Motor neuron (in vitro differentiated cells): Measurements from ENCODE around the gene SPINK8. TPM values are rescaled to one million over a fixed set of nuclear protein-coding genes. Genes with fewer than 3 reads are reported as not detected.
A peak's percentile ranks its signal among the peaks of the same experiment; 100 is the strongest.
"Not testable (repeated sequence)": the region's sequence is repeated elsewhere in the genome, so short reads cannot be mapped to it uniquely, and the experiment has no call there.

Experiments used
- ATAC-seq, 8 experiments: fragments of 200-7000 bp; cut with Tn5 transposase; replicated peaks in 6 of 8; 2 replicates each; pipeline ENCODE4 v1.8.0; 2021; ENCODE audit warnings: mild to moderate bottlenecking in 8 of 8, moderate library complexity in 8 of 8
- H3K27ac ChIP-seq, 2 donors: fragments of 250-450 bp; sonication (Bioruptor Pico); 2 replicates each; pipeline ENCODE4 v1.9.0; 2021; ENCODE audit warnings: antibody characterized with exemption in 2 of 2, mild to moderate bottlenecking in 2 of 2, moderate library complexity in 1 of 2
- H3K4me1 ChIP-seq, 2 donors: fragments of 250-450 bp; sonication (Bioruptor Pico); replicated peaks in 1 of 2; 2 replicates each; pipeline ENCODE4 v1.6.1; 2021; ENCODE audit warnings: antibody characterized with exemption in 2 of 2, mild to moderate bottlenecking in 2 of 2, moderate library complexity in 1 of 2
- H3K4me3 ChIP-seq, 5 donors: fragments of 250-450 bp; sonication (Bioruptor Pico); 2 replicates each; pipeline ENCODE4 v1.9.0; 2021; ENCODE audit warnings: antibody characterized with exemption in 5 of 5, mild to moderate bottlenecking in 5 of 5, moderate library complexity in 4 of 5
- WGBS, 10 experiments: fragments of 450-650 bp; shearing (Covaris generic); methylation state at CpG; one replicate each; pipeline ENCODE4 v1.0.0; 2022; 5-methylcytosine and 5-hydroxymethylcytosine counted together
- in situ Hi-C, 9 experiments: fragments of 400-800 bp; cut with MboI; loops; one replicate each; pipeline ENCODE4 v1.15.0; 2021; ENCODE audit warnings: low sequenced_read_pairs in 9 of 9, low pct_unique_long_range_greater_than_20kb in 2 of 9; ENCODE audit not compliant: unreplicated experiment in 9 of 9
- total RNA-seq, 8 experiments: library from RNA; unstranded; fragments of 300-600 nt; gene quantifications; 2 replicates each; pipeline versions ENCODE4 v1.2.3 to v1.2.4, GENCODE V29; 2022

SPINK8 gene
- not detected for total RNA-seq

DNA sequence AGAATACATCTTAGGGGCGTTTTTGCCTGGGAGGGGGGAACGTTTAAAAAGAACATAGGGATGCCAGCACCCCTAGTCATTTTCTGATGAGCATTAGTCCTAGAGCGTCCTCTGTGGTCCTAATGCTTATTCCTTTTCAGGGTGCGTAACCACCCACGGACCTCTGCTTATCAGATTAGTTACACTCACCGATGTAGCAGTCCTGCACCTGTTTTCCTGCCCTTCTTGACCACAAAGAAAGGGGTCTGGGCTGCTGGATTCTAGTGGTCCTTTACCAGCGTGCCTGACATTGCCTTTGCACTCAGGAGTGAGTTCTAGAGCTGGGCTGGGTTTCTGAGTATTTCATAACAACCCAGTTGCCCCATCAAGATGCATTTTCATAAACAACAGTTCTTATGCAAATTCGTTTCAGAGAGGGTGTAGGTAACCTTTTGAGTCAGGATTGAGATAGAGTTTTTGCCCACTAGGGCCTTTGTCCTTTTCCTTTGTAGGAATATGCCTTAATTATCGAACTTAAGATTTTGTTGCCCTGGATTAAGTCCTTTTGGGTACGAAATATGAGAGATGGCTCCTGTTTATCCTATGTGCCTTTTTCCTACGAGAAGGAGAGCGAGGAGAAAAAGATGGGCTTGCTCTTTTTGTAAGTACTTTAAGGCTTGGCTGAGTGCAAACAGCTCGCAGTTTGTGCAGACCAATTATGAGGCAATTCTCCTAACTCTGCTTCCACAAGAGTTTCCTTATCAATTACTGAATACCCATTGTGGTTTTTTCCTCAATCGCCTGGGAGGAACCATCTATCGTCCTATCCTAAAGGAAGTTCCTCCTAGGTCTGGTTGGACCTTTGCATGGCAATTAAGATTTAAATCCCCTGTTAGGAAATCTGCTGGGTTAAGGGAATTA lies at the start of gene SPINK8:
SPINK8 (minus strand) TSS at position 316 of the 900 bp plus-strand sequence. CDS start 5,320 bp downstream, outside the sequence.
- H3K4me1 ChIP-seq, H3K27ac ChIP-seq, ATAC-seq, H3K4me3 ChIP-seq, in situ Hi-C loops: not testable (repeated sequence)
- WGBS, 10 experiments = 17 to 100% (median 71%) methylated on average over 1 to 14 of the region's 15 CpGs

- in situ Hi-C loops = no loop called here
- H3K4me3 ChIP-seq = no peak overlapping the region
- H3K27ac ChIP-seq = no peak overlapping the region
- peaks cover 5 to 6% of the 10 kb centered on the region in 2 donors for H3K4me1 ChIP-seq
- no peak for ATAC-seq
- 33 to 100% (median 71%) methylated on average over 1 to 3 of the region's 5 CpGs; no CpG with 5 or more reads in 4 of the 10 experiments for WGBS, 10 experiments
Measured at GRCh38 chr3:48372862-48373435, 39.5 kb upstream of the SPINK8 start.

DNA sequence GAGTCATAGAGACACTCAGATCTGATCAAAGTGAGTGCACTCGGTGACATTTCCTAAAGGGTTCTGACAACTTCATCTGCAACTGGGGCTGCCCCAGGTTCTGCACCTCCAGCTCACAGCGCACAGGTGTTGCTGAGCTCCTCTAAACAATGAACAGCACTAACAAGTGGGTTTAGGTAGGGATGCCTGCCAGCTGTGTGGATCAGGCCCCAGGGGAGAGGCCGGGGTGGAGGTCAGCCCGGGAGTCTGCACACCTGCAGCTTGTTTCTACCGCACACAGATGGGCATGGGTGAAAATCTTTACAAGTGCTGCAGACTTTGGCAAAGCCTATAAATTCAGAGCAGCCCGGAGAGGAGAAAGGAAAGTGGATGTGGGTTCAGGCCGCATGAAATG lies 38.9 kb upstream of the SPINK8 start:
- WGBS, 10 experiments = 67 to 100% (median 71%) methylated on average over 1 to 6 of the region's 7 CpGs; no CpG with 5 or more reads in 7 of the 10 experiments
- no peak for ATAC-seq
- Histone ChIP-seq H3K4me1 (peaks cover 5 to 6% of the 10 kb centered on the region in 2 donors), H3K27ac (no peak overlapping the region), H3K4me3 (no peak overlapping the region)
- in situ Hi-C loops = no loop called here

DNA sequence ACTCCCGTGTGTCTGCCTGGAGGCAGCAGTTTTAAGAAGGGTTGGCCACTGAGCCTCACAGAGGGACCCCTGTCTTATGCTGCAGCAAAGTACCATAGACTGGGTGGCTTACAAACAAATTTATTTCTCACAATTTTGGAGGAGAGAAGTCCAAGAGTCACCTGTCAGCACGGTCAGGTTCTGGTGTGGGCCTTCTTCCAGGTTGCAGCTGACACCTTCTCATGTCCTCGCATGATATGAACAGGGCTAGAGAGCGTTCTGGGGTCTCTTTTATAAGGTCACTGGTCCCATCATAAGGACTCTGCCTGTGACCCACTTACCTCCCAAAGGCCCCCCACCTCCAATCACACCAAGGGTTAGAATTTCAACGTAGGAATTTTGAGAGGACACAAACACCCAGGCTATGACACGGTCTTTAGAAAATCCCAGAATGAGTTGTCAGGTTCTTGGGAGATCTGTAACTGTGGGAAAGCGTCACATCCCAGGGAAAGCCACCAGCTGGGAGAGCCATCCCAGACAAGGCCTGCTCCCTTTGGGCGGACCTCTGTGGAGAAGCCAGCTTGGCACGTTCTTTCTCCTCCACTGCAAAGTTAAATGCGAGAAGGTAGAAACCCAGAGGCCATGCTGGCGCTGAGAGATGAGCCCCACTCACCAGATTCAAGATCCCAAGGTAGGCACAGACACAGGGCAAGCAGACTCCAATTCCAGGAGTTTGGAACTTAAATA lies 38.4 kb upstream of the SPINK8 start, which contains the start of gene FBXW12:
FBXW12 (plus strand) TSS at position 569 of the 726 bp plus-strand sequence. CDS start 549 bp downstream, outside the sequence.
- Histone ChIP-seq H3K4me1 (peaks cover 5 to 6% of the 10 kb centered on the region in 2 donors), H3K4me3 (no peak within 1 kb of the TSS), H3K27ac (no peak within 1 kb of the TSS)
- in situ Hi-C loops = no loop called here
- ATAC-seq = no peak
- WGBS, 10 experiments = 70 to 90% (median 82%) methylated on average over 2 to 7 of the region's 11 CpGs

- WGBS, 10 experiments = 33 to 100% (median 92%) methylated on average over 1 to 5 of the region's 7 CpGs; no CpG with 5 or more reads in 1 of the 10 experiments
- H3K27ac ChIP-seq = no peak overlapping the region
- H3K4me3 ChIP-seq = no peak overlapping the region
- ATAC-seq = no peak
- in situ Hi-C loops = no loop called here
- peaks cover 5 to 6% of the 10 kb centered on the region in 2 donors for H3K4me1 ChIP-seq
Measured at GRCh38 chr3:48370333-48370713, 36.9 kb upstream of the SPINK8 start.

DNA sequence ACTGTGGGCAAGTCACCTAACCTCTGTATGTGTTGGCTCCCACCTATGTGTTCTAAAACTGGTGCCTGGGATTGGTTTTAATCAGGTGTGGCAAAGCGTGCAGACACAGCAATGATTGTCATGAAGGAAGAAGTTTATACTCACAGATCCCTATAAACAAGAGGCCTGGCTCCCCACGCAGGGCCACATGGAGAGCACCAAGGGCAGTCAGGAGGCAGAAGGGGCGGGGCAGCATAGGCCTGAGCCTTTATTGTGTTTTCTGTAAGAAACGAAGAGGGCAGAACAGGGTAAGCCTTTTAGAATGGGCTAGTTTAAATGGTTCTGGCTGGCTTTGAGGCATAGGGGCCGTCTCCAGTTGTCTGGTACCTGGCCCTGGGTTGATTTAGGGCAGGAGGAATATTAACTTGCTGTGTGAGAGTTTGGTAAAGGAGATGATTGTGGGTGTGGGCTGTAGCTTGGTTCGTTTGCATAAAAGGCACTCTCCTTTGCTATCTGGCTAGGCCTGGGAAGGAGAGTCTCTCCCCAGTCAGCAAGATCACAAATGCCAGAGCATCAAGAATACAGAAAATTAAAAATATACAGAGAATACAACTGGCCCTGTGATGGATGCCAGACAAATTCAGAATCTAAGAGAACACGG lies 36.4 kb upstream of the SPINK8 start:
- Histone ChIP-seq H3K4me3 (no peak overlapping the region), H3K27ac (no peak overlapping the region), H3K4me1 (peaks cover 5 to 6% of the 10 kb centered on the region in 2 donors)
- 0 to 100% (median 50%) methylated on average over 1 to 5 of the region's 7 CpGs; no CpG with 5 or more reads in 2 of the 10 experiments for WGBS, 10 experiments
- in situ Hi-C loops = no loop called here
- peak; percentile 24 to 93 (median 78) for ATAC-seq

- no peak overlapping the region for H3K27ac ChIP-seq
- in situ Hi-C loops = no loop called here
- H3K4me1 ChIP-seq = peaks cover 5 to 6% of the 10 kb centered on the region in 2 donors
- H3K4me3 ChIP-seq = no peak overlapping the region
- peak; percentile 47 to 98 (median 76) for ATAC-seq
Measured at GRCh38 chr3:48367201-48367600, 33.7 kb upstream of the SPINK8 start.

DNA sequence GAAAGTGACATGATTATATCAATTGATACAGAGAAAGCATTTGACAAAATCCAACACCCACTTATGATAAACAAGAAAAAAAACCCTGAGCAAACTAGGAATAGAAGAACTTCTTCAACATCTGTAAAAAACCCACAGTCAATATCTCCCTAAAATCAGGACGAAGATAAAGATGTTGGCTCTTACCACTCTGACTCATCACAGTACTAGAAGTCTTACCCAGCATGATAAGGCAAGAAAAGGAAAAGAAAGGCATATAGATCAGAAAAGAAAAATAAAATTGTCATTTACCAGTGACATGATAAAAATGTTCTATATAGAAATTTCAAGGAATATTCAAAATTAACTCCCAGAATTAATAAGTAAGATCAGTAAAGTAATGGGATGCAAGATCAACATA lies 31.4 kb upstream of the SPINK8 start:
- Histone ChIP-seq H3K4me1 (peaks cover under 1 to 3% of the 10 kb centered on the region in 2 donors), H3K27ac (no peak overlapping the region), H3K4me3 (no peak overlapping the region)
- no peak for ATAC-seq
- 0 to 86% (median 47%) methylated on average over 1 of the region's 1 CpG; no CpG with 5 or more reads in 2 of the 10 experiments for WGBS, 10 experiments
- in situ Hi-C loops = no loop called here

DNA sequence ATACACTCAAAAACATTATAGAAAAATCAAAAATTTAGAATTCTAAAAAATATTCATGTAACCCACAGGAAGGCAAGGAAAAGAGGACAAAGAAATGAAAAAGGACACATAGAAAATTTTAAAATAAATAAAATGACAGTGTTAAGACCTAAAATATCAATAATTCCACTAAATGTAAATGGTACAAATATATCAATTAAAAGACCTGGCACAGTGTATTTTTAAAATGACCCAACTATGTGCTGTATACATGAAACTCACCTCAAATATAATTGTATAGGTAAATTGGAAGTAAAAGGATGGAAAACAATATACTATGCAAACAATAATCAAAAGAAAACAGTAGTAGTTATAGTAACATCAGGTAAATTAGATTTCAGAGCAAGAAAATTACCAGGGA lies 28.5 kb upstream of the SPINK8 start:
- no peaks in the 10 kb centered on the region for H3K4me1 ChIP-seq
- in situ Hi-C loops = no loop called here
- H3K27ac ChIP-seq = no peak overlapping the region
- no peak overlapping the region for H3K4me3 ChIP-seq
- ATAC-seq = no peak

DNA sequence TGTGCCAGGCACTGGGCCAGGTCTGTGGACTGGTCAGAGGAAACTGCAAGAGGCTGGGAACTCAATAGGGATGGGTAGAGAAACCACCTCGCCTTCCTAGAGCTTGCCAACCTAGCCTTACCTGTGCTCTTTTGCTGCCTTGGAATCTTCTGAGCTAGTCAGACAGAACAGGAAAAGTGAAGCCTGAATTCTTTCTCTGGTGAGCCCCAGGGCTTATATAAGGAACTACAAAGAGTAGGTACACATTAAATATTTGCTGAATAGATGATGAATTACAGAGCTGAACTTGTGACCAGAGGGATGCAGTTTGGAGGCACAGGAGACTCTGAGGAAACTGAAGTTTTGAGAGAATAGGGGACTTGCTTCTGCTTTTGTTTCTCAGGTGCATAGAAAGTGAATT lies 23.0 kb upstream of the SPINK8 start:
- Histone ChIP-seq H3K4me1 (no peaks in the 10 kb centered on the region), H3K27ac (no peak overlapping the region), H3K4me3 (no peak overlapping the region)
- 0 to 60% (median 17%) methylated on average over 1 of the region's 1 CpG; no CpG with 5 or more reads in 5 of the 10 experiments for WGBS, 10 experiments
- no peak for ATAC-seq
- in situ Hi-C loops = no loop called here

DNA sequence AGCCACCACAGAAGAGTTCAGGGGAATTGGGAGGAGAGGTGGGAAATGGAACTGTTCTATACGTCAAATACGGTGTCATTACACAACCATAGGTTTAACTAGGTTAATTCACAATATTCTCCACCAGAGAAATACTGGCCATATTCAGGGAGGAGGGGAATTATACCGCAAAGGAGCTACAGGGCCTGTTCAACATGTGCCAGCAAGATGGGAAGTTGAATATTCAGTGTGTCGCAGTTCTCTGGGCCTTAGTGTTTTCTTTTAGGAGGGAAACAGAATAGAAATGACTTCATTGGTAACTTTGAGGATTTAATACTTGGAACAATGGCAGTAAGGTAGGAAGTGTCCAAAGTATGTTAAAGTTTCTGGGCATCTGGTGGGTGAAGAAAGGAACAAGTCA lies 20.5 kb upstream of the SPINK8 start:
- WGBS, 10 experiments = 0 to 100% (median 90%) methylated on average over 1 to 4 of the region's 4 CpGs; no CpG with 5 or more reads in 1 of the 10 experiments
- ATAC-seq = peak in 3 of 8 experiments; percentile 51 to 72 (median 69)
- Histone ChIP-seq H3K4me1 (no peaks in the 10 kb centered on the region), H3K4me3 (no peak overlapping the region), H3K27ac (no peak overlapping the region)
- in situ Hi-C loops = no loop called here

GRCh38 chr3:48352546-48352945 lies 19.1 kb upstream of the SPINK8 start:
- WGBS, 10 experiments = 42 to 82% (median 68%) methylated on average over 3 to 6 of the region's 6 CpGs; no CpG with 5 or more reads in 1 of the 10 experiments
- H3K4me1 ChIP-seq = no peaks in the 10 kb centered on the region
- in situ Hi-C loops = no loop called here
- H3K27ac ChIP-seq = no peak overlapping the region
- no peak overlapping the region for H3K4me3 ChIP-seq
- no peak for ATAC-seq
